KMS-11 (cell line): ENCODE measurements around the gene SERTAD4.

Experiments used
- H2AFZ ChIP-seq: fragments of 200-600 bp; sonication (generic); 2 replicates; pipeline ENCODE4 v1.6.1; 2016; ENCODE audit warnings: antibody characterized with exemption, mixed run types, low read depth
- H3K27ac ChIP-seq: fragments of 200-600 bp; sonication (generic); 2 replicates; pipeline ENCODE4 v1.6.1; 2016; ENCODE audit warnings: mild to moderate bottlenecking, mixed run types
- H3K27me3 ChIP-seq: fragments of 200-600 bp; sonication (generic); 2 replicates; pipeline ENCODE4 v1.6.1; 2017; ENCODE audit warnings: mild to moderate bottlenecking, low read depth, mixed run types, moderate library complexity; ENCODE audit not compliant: insufficient read depth
- H3K36me3 ChIP-seq: fragments of 200-600 bp; sonication (generic); 2 replicates; pipeline ENCODE4 v1.6.1; 2017; ENCODE audit warnings: mild to moderate bottlenecking, mixed run types; ENCODE audit not compliant: insufficient read depth
- H3K4me1 ChIP-seq: fragments of 200-600 bp; sonication (generic); 2 replicates; pipeline ENCODE4 v1.6.1; 2016; ENCODE audit warnings: mild to moderate bottlenecking, low read depth, mixed run types; ENCODE audit not compliant: poor library complexity, severe bottlenecking
- H3K4me2 ChIP-seq: fragments of 200-600 bp; sonication (generic); 2 replicates; pipeline ENCODE4 v1.7.0; 2016; ENCODE audit warnings: mild to moderate bottlenecking, mixed run types
- H3K4me3 ChIP-seq: fragments of 200-600 bp; sonication (generic); IDR thresholded peaks from 2 replicates; pipeline ENCODE4 v1.6.1; 2017; ENCODE audit warnings: low read depth, low read length, mixed read lengths; ENCODE audit not compliant: insufficient read depth
- H3K79me2 ChIP-seq: fragments of 200-600 bp; sonication (generic); 2 replicates; pipeline ENCODE4 v1.6.1; 2016; ENCODE audit warnings: low read depth, mixed run types; ENCODE audit not compliant: insufficient read depth
- H3K9ac ChIP-seq: fragments of 200-600 bp; sonication (generic); 2 replicates; pipeline ENCODE4 v1.6.1; 2016; ENCODE audit warnings: mild to moderate bottlenecking, mixed run types
- H4K20me1 ChIP-seq: fragments of 200-600 bp; sonication (generic); 2 replicates; pipeline ENCODE4 v1.6.1; 2016; ENCODE audit warnings: mild to moderate bottlenecking, mixed run types; ENCODE audit not compliant: insufficient read depth
- CTCF ChIP-seq: fragments of 200-600 bp; sonication (generic); conservative IDR thresholded peaks from 2 replicates; pipeline ENCODE4 v1.6.1; 2017; ENCODE audit warnings: low read depth, mild to moderate bottlenecking, antibody characterized with exemption, low read length, moderate library complexity, mixed read lengths

The SERTAD4 gene

GRCh38 chr1:210294999-210295745 is 62.6 kb downstream of the SERTAD4 start:
- H3K27me3 ChIP-seq = no peaks in the 10 kb centered on the region
- H3K9ac ChIP-seq = no peak overlapping the region
- TF ChIP-seq CTCF = no peak
- no peak overlapping the region for H3K4me2 ChIP-seq
- no peaks in the 10 kb centered on the region for H3K36me3 ChIP-seq
- no peak overlapping the region for H2AFZ ChIP-seq
- H3K27ac ChIP-seq = no peak overlapping the region
- no peaks in the 10 kb centered on the region for H4K20me1 ChIP-seq
- no peak overlapping the region for H3K4me3 ChIP-seq
- no peaks in the 10 kb centered on the region for H3K79me2 ChIP-seq
- no peaks in the 10 kb centered on the region for H3K4me1 ChIP-seq
